HepG2 (cell line): Measurements from ENCODE around the gene TACC3. TPM values are rescaled to one million over a fixed set of nuclear protein-coding genes. Genes with fewer than 3 reads are reported as not detected.

Source experiments
- FOXK2 ChIP-seq: fragments of 450-650 bp; IDR thresholded peaks from 2 replicates; pipeline ENCODE4 v1.6.1; 2016
- HIVEP1 ChIP-seq: sonication (generic); formaldehyde crosslinking; IDR thresholded peaks from 2 replicates; pipeline ENCODE4 v1.4.0; 2020; ENCODE audit warnings: mild to moderate bottlenecking, missing genetic modification reagents
- MYC ChIP-seq: sonication (generic); formaldehyde crosslinking; IDR thresholded peaks from 2 replicates; pipeline ENCODE4 v1.9.0; 2021; ENCODE audit warnings: missing genetic modification reagents, borderline replicate concordance
- NONO ChIP-seq, 2 experiments: fragments of 450-650 bp in 1 of 2; sonication (generic) in 1 of 2; formaldehyde crosslinking in 1 of 2; IDR thresholded peaks in 1 of 2; conservative IDR thresholded peaks in 1 of 2; 2 replicates each; pipeline versions ENCODE4 v1.6.1 to v1.8.0; 2017 to 2022; ENCODE audit warnings: mild to moderate bottlenecking in 1 of 2, missing genetic modification reagents in 1 of 2, moderate library complexity in 1 of 2
- POLR2G ChIP-seq: fragments of 200-400 bp; formaldehyde crosslinking; IDR thresholded peaks from 2 replicates; pipeline ENCODE4 v1.6.1; 2018; ENCODE audit warnings: mild to moderate bottlenecking, low read depth, low read length, moderate library complexity
- ZNF276 ChIP-seq: sonication (generic); formaldehyde crosslinking; IDR thresholded peaks from 2 replicates; pipeline ENCODE4 v1.4.0; 2020; ENCODE audit warnings: mild to moderate bottlenecking, low read depth, missing genetic modification reagents
- ZNF543 ChIP-seq: sonication (generic); formaldehyde crosslinking; IDR thresholded peaks from 2 replicates; pipeline ENCODE4 v1.4.0; 2020; ENCODE audit warnings: mild to moderate bottlenecking, missing genetic modification reagents
- polyA plus RNA-seq, 8 experiments: library from polyadenylated mRNA; depleted of rRNA in 3 of 8; stranded (reverse) in 7 of 8; unstranded in 1 of 8; fragments of >200 nt; fragmentation: Illumina TruSeq in 4 of 8; extraction: Trizol in 4 of 8; gene quantifications; 2 replicates each; pipeline versions ENCODE4 v1.2.1 to v1.2.3, GENCODE V29; 2011 to 2016; ENCODE audit warnings: low read depth in 4 of 8, missing spikeins in 1 of 8, mixed read lengths in 1 of 8; ENCODE audit not compliant: insufficient read depth in 1 of 8
- total RNA-seq, 5 experiments: library from RNA; depleted of rRNA; stranded (reverse); fragments of >200 nt; fragmentation: Illumina TruSeq; extraction: Trizol; gene quantifications; 2 replicates each; pipeline ENCODE4 v1.2.3, GENCODE V29; 2016; ENCODE audit warnings: low read depth in 1 of 5
- TF ChIP-seq, protein P1 (sequence below): sonication (generic); formaldehyde crosslinking; IDR thresholded peaks from 2 replicates; pipeline ENCODE4 v1.4.0; 2020; ENCODE audit warnings: missing genetic modification reagents, borderline replicate concordance

Gene TACC3
- total and polyA plus RNA-seq, 2 of the 13 experiments (the other 11 are each of a cell fraction or from before 2014, with no cell fraction given) = 20.3 to 21.2 TPM

GRCh38 chr4:1757836-1758235, 36.5 kb downstream of the TACC3 start (continued):
- TF ChIP-seq MYC (CRISPR knock-in tag) (0 out of 2 replicates have a peak, but pooled peaks have one; percentile 38), NONO (IDR thresholded peaks at IDR 0.05) (no peak), NONO (CRISPR knock-in tag; conservative IDR thresholded peaks at IDR 0.05) (peak; percentile 66; the same call in 1 of the 2 replicates), FOXK2 (no peak), ZNF276 (CRISPR knock-in tag) (no peak), ZNF543 (CRISPR knock-in tag) (0 out of 2 replicates have a peak, but pooled peaks have one; percentile 2), POLR2G (peak; percentile 57; the same call in 1 of the 2 replicates), HIVEP1 (no peak)
- TF ChIP-seq, protein P1, sequence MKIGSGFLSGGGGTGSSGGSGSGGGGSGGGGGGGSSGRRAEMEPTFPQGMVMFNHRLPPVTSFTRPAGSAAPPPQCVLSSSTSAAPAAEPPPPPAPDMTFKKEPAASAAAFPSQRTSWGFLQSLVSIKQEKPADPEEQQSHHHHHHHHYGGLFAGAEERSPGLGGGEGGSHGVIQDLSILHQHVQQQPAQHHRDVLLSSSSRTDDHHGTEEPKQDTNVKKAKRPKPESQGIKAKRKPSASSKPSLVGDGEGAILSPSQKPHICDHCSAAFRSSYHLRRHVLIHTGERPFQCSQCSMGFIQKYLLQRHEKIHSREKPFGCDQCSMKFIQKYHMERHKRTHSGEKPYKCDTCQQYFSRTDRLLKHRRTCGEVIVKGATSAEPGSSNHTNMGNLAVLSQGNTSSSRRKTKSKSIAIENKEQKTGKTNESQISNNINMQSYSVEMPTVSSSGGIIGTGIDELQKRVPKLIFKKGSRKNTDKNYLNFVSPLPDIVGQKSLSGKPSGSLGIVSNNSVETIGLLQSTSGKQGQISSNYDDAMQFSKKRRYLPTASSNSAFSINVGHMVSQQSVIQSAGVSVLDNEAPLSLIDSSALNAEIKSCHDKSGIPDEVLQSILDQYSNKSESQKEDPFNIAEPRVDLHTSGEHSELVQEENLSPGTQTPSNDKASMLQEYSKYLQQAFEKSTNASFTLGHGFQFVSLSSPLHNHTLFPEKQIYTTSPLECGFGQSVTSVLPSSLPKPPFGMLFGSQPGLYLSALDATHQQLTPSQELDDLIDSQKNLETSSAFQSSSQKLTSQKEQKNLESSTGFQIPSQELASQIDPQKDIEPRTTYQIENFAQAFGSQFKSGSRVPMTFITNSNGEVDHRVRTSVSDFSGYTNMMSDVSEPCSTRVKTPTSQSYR (CRISPR knock-in tag) = peak; percentile 20; the same call in 1 of the 2 replicates
